Measurements from ENCODE around the gene DMRT2. TPM values are rescaled to one million over a fixed set of nuclear protein-coding genes. Genes with fewer than 3 reads are reported as not detected.

DMRT2 gene
- total RNA-seq (under 1 TPM in 5 of 10 donors, not detected in 5; 0.20 to 0.30 (median 0.28) TPM), polyA plus RNA-seq (under 1 TPM; 0.03 to 0.22 TPM)
- long read RNA-seq, donor 1 = 0 reads
- long read RNA-seq, donor 2 = 0 reads
- long read RNA-seq, donor 3 = 0 reads

- DNase-seq (peak; percentile 84), ATAC-seq (peak; percentile 87 to 96 (median 94))
- WGBS, 2 donors = 2 to 3% methylated on average over 48 of the region's 48 CpGs
- Histone ChIP-seq H3K4me3 (peak within 1 kb of the TSS in 9 of 10 donors; percentile 3 to 48 (median 36)), H3K9me3 (no peaks in the 10 kb centered on the region), H3K27ac (no peak within 1 kb of the TSS), H3K4me1 (peaks cover 0 to 61% (median 46%) of the 10 kb centered on the region in 9 donors), H3K27me3 (peaks cover 51 to 100% (median 100%) of the 10 kb centered on the region in 7 donors), H3K36me3 (no peaks in the 10 kb centered on the region)
- peak in 1 of 9 donors; percentile 15 for TF ChIP-seq CTCF (IDR thresholded peaks at IDR 0.05)
- intact Hi-C loops (cut with DNase I) = no loop called here
Observed at GRCh38 chr9:1050125-1050895, at the start of gene DMRT2. TSS of gene DMRT2 (plus strand) at chr9:1050357. CDS start at chr9:1051614, 1,257 bp downstream.

GRCh38 chr9:1001838-1002237 lies 48.3 kb upstream of the DMRT2 start:
- 86 to 92% methylated on average over 4 of the region's 4 CpGs for WGBS, 2 donors
- no peak for ATAC-seq
- intact Hi-C loops (cut with DNase I) = loop anchor here in 6 of 10 donors (10.0 kb wide), 4 partner anchors 107 to 657 kb away; no protein-coding TSS in a partner anchor
- no peak for TF ChIP-seq CTCF (IDR thresholded peaks at IDR 0.05)
- DNase-seq = no peak
- Histone ChIP-seq H3K36me3 (no peaks in the 10 kb centered on the region), H3K4me1 (peaks cover 0 to 7% (median 0%) of the 10 kb centered on the region in 9 donors), H3K9me3 (peaks cover 0 to 12% (median 0%) of the 10 kb centered on the region in 11 donors), H3K4me3 (no peak overlapping the region), H3K27ac (no peak overlapping the region), H3K27me3 (peaks cover 0 to 35% (median 7%) of the 10 kb centered on the region in 7 donors)

DNA sequence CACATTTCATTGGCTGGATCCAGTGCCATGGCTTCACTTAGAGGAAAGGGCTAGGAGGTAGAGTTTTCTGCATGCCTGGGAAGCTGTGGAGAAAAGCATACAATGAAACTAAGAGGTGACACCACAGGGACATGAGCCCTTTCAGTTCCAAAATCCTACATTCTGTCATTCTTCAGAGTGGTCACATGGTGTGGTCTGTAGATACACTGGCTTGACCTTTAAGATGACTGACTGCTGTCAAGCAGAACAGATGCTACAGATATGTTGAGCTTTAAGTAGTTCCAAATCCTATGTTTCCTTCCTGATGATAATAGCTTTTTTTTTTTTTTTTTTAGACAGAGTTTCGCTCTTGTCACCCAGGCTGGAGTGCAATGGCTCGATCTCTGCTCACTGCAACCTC lies 47.5 kb upstream of the DMRT2 start:
- Histone ChIP-seq H3K9me3 (peaks cover 0 to 8% (median 0%) of the 10 kb centered on the region in 11 donors), H3K4me1 (peaks cover 0 to 7% (median 0%) of the 10 kb centered on the region in 9 donors), H3K4me3 (no peak overlapping the region), H3K27ac (no peak overlapping the region), H3K27me3 (peaks cover 0 to 42% (median 8%) of the 10 kb centered on the region in 7 donors), H3K36me3 (no peaks in the 10 kb centered on the region)
- no peak for ATAC-seq
- intact Hi-C loops (cut with DNase I) = loop anchor here in 6 of 10 donors (10.0 kb wide), 4 partner anchors 108 to 658 kb away; no protein-coding TSS in a partner anchor
- DNase-seq = no peak
- 81 to 88% methylated on average over 2 of the region's 2 CpGs for WGBS, 2 donors
- TF ChIP-seq CTCF (IDR thresholded peaks at IDR 0.05) = no peak

DNA sequence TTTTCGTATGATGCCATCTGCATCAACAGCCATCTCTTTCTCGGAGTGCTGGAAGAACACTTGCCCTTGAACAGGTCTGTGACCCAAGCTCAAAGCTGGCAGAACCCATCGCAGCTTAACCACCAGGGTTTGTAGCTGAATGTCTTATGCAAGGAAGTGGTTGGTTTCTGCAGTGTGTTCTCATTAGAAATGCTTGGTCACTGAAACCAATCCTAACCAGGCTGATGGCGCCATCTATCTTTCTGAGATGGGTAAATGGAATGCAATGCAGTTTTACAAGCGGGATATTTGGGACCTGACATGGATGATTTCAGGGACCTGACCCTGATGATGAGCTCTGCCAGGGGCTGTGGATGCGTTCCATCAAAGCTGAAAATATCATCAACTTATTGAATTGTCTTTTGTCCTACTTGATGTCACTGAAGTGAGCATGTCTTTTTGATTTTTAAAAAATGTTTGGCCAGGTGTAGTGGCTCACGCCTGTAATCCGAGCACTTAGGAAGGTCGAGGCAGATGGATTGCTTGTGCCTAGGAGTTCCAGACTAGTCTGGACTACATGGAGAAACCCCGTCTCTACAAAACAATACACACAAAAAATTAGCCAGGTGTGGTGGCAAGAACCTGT lies 45.0 kb upstream of the DMRT2 start:
- peak in 1 of 8 donors; percentile 45 for ATAC-seq
- WGBS, 2 donors = 57 to 59% methylated on average over 10 of the region's 10 CpGs
- Histone ChIP-seq H3K9me3 (no peaks in the 10 kb centered on the region), H3K27me3 (peaks cover 0 to 64% (median 29%) of the 10 kb centered on the region in 7 donors), H3K4me1 (peaks cover 0 to 19% (median 0%) of the 10 kb centered on the region in 9 donors), H3K27ac (no peak overlapping the region), H3K36me3 (no peaks in the 10 kb centered on the region), H3K4me3 (no peak overlapping the region)
- intact Hi-C loops (cut with DNase I) = loop anchor here in 8 of 10 donors (5.0 to 10.0 kb wide), 8 partner anchors 110 to 660 kb away; no protein-coding TSS in a partner anchor
- peak in 8 of 9 donors; percentile 21 to 61 (median 56) for TF ChIP-seq CTCF (IDR thresholded peaks at IDR 0.05)
- peak in 1 of 2 donors; percentile 14 for DNase-seq
